Right lung (tissue), 10 donors: ENCODE measurements around the gene CLSTN2. TPM values are rescaled to one million over a fixed set of nuclear protein-coding genes. Genes with fewer than 3 reads are reported as not detected.

Experiments
- DNase-seq, 2 donors: peaks; one replicate each; pipeline ENCODE4 v3.0.0-alpha.2; 2013
- long read RNA-seq, 8 donors: transcript quantifications; one replicate each; lab custom pipeline, GENCODE V29; 2026
- polyA plus RNA-seq, 5 donors: library from polyadenylated mRNA; unstranded; fragments of 120-200 nt; gene quantifications; one replicate each; pipeline versions ENCODE4 v1.2.1 to v1.2.3, GENCODE V29; 2013; ENCODE audit warnings: inconsistent platforms in 1 of 5, low replicate concordance in 1 of 5; ENCODE audit not compliant: insufficient read length in 5 of 5, insufficient read depth in 1 of 5

The CLSTN2 gene
- under 1 TPM; 0.37 to 0.93 (median 0.47) TPM for polyA plus RNA-seq
- long read RNA-seq, donor 1 = 0 reads
- long read RNA-seq, donor 2 = 0 reads
- long read RNA-seq, donor 3 = 0 reads
- long read RNA-seq, donor 4 = 0 reads
- long read RNA-seq, donor 5 = 0 reads
- long read RNA-seq, donor 6 = 0 reads
- long read RNA-seq, donor 7 = 0 reads
- long read RNA-seq, donor 8 = 0 reads

GRCh38 chr3:139935016-139935865 lies at the start of gene CLSTN2:
CLSTN2 (plus strand) TSS chr3:139935185.
- peak; percentile 46 to 55 for DNase-seq

- DNase-seq = no peak
Measured at GRCh38 chr3:139887431-139887830, 47.6 kb upstream of the CLSTN2 start.

- no peak for DNase-seq
Measured at GRCh38 chr3:139888561-139889140, 46.3 kb upstream of the CLSTN2 start.

- no peak for DNase-seq
Measured at GRCh38 chr3:139893267-139893962, 41.6 kb upstream of the CLSTN2 start.

GRCh38 chr3:139893963-139894642 lies 40.9 kb upstream of the CLSTN2 start:
- DNase-seq = no peak

- no peak for DNase-seq
Measured at GRCh38 chr3:139894643-139894989, 40.4 kb upstream of the CLSTN2 start.

GRCh38 chr3:139897759-139898158 lies 37.2 kb upstream of the CLSTN2 start:
- no peak for DNase-seq

DNA sequence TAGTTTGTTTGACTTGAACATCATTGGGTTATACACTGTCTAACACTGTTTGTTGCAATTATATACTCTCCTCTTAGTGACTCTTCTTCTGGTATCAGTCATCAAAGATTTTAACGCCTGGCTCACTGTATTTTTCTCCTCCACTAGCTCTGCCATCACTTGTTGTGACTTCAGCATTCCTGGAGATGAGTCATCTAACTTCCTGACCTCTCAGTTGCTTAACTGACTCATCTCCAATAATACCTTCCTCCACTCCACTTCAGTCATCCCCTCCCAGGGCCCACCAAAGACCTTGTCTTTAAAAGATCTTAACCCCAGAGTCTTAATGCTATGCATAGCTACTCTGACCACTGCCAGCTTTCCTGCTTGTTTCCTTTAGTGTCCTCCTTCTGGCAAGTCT lies 28.6 kb upstream of the CLSTN2 start:
- DNase-seq = no peak

- no peak for DNase-seq
Measured at GRCh38 chr3:139909811-139910210, 25.2 kb upstream of the CLSTN2 start.

DNA sequence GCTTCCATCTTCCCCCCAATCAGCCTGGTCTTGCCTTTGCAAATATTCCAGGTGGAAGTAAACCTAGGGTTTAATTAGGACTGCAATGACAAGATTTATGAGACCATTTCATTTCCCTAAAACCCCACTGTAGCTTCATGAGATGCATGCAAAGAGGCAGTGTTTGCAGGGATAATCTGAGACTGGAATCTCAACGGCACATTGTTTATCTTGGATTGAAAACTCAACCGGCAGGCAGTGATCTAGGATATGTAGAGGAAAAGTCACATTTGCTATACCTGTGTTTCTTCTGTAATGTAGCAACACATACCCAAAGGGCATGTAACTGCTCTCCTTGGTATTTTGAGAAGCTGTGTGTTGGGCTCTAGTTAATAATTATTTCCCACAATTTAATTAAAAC lies 18.7 kb upstream of the CLSTN2 start:
- DNase-seq = no peak

- no peak for DNase-seq
Measured at GRCh38 chr3:139917226-139917785, 17.7 kb upstream of the CLSTN2 start.

DNA sequence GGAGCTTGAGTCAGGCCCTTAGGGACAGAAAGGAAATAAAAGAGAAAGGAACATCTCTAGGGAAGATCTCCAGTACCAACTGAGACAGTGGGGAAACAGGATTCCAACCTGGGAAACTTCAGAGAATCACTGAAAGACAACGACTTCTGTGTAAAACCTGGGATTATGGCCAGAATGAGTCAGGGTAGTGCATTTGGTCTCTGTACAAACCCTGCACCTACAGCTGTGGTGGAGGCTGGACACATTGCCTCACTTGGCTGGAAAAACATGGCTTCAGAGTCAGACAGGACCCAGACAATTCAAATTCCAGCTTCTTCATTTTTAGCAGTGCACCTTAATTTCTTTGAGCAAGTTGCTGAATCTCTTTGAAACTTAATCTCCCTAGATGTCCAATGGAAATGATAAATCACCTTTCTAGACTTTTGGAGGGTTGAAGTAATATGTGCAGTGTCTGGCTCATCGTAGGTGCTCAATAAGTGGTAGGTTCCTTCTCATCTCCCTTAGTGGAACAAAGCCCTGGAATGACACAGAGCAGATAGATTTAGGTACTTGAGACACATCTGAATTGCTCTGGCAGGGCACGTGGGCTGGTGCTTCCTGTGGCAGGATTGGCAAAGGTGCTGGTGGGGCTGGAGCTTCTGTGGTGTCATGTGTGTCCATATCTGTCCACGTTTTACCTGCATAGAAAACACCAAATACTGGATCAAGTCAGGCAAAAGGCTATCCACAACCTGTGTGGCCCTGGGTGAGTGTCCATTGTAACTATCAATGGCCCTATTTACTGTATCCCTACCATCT lies 6.1 kb upstream of the CLSTN2 start:
- no peak for DNase-seq

- no peak for DNase-seq
Measured at GRCh38 chr3:139930211-139930610, 4.8 kb upstream of the CLSTN2 start.

DNA sequence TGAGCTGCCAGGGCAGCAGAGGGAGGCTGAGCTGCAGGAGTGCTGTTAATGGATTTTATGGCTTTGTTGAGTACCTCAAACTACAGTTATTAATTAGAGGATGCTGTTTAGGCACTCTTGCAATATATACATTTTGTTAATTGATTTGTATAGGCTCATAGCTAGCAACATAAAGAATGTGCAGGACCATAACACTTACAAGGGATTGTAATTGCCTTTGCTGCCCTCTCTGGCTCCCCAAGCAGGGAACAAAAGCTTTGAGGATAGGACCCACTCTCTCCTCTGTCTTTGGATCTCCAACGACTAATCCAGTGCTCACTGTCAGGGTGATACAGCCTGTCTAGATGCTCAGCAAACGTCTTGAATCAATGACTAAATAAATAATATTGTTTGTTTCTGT lies 1.2 kb upstream of the CLSTN2 start:
- no peak for DNase-seq

GRCh38 chr3:139934613-139935015 lies 371 bp upstream of the CLSTN2 start:
- DNase-seq = peak; percentile 18 to 23

- peak; percentile 12 to 14 for DNase-seq
Measured at GRCh38 chr3:139935866-139936817, 1.2 kb downstream of the CLSTN2 start.

DNA sequence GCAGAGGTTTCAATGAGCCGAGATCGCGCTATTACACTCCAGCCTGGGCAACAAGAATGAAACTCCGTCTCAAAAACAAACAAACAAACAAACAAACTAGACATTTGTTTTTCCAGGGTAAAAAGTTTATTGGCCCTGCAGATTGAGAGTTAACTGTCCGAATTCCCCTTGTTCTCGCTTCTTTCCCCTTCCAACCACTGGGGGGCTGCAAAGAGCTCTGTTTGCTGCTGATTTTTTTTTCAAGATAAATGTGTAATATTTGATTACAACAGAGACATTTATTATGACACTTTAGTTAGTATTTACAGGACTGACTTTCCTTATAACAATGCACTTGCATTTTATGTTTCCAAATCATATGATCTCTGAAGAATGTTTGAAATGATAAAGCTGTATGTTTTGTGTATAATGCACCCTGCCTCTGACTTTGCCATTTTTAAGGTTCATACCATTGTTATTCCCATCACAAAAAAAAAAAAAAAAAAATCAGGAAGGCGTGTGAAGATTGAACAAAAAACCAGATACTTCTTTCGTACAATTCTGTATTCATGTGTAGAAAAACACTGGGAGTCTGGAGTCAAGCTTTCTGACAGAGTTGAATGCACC lies 2.8 kb downstream of the CLSTN2 start:
- peak; percentile 7 to 26 for DNase-seq

DNA sequence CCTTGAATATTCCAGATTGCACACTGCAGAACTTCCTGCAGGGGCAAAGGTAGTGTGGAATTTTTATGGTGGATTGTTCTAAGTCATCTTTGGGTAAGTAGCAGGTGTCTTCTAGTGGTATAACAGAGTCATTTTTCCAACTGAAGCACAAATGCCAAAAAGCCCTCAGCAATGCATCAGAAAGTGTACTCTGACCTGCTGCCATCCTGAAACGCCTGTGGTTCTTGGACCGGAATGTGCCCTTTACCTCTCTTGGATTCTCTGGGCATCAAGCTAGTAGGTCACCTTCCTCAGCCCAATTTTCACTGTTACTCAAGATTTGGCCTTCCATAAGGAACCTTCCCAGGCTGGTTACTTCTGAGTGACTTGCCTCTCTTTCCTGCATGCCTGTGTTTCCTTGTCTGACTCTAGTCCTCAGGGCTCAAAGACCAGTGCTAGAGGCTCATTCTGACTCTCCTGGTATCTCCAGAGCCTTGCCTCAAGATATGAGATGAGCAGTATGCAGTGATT lies 4.8 kb downstream of the CLSTN2 start:
- no peak for DNase-seq

DNA sequence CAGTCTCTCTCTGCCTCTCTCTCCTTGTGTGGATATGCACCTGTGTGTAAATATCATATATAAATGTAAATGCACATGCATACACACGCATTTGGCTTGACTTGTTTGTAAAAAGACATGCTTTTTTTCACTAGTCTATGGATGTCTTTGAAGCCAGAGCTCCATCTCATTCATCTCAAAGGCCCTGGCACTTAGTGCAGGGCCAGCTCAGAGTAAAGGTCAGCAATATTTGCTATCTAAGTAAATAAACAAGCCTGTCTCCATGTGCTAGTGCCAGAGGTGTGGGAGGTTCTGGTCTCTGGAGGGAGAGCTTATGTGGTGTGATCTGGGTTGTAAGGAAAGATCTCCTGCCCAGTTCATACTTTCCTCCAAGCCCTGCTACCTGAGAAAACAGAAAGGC lies 5.6 kb downstream of the CLSTN2 start:
- no peak for DNase-seq
